Stimulated activated CD4-positive, alpha-beta T cell treated with anti-CD3 and anti-CD28 coated beads, Interleukin-1b, Interleukin-23, amount 100 ng/mL, for 1 hour (primary cell): ENCODE results near the gene SNRNP70.

Experiments used
- DNase-seq, 2 donors: peaks; one replicate each; pipeline ENCODE4 v3.0.0-alpha.2; 2020; ENCODE audit warnings: low read depth in 2 of 2

Gene SNRNP70

DNA sequence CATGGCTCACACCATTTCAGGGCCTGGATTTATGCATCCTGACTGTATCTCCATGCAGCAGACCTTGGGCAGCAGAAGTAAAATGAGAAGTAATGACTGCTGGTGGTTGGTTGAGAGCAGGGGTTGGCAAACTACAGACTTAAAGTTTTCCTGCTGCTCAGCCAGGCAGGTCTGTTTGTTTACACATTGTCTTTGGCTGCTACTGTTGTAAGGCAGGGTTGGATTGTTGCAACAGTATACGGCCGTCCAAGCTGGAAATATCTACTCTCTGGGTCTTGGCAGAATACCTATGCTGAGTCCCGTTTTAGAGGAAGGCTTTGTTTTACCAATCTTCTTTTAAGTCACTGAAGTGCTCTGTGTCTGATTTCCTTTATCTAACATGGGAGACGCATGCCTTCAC is 13.5 kb downstream of the SNRNP70 start:
- no peak for DNase-seq

DNA sequence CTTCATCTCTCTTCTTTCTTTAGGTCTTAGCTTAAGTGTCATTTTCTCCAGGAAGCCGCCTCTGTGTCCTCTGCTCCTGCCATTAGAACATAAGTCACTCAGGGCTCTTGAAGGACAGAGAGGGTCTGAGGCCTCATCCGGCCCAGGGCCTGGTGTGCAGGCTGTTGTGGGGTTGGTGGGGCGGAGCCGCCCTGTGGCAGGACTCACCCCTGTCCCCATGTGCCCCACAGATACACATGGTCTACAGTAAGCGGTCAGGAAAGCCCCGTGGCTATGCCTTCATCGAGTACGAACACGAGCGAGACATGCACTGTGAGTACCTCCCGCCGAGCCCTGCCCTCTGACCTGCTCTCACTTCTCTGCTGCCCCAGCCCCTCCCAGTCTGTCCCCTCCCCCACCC is 15.9 kb downstream of the SNRNP70 start:
- no peak for DNase-seq

DNA sequence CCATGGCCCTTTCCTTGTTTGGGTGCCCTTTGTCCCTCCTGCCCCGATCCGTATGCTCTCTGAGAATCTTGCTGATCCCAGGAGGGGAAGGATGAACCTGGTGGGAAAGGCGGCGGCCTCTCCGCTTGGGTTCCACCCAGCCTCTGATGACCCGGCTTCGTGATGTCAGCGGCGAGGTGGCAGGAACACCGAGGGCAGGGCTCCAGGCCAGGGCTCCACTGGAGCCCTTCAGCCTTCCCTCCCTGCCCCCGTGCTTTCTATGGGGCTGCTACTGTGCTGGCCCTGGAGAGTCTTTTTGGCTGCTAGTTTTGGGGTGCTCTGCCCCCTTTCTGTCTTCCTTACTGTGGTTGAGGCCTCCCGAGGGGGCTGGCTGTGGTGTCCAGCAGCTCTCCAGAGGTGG is 17.1 kb downstream of the SNRNP70 start:
- no peak for DNase-seq

DNA sequence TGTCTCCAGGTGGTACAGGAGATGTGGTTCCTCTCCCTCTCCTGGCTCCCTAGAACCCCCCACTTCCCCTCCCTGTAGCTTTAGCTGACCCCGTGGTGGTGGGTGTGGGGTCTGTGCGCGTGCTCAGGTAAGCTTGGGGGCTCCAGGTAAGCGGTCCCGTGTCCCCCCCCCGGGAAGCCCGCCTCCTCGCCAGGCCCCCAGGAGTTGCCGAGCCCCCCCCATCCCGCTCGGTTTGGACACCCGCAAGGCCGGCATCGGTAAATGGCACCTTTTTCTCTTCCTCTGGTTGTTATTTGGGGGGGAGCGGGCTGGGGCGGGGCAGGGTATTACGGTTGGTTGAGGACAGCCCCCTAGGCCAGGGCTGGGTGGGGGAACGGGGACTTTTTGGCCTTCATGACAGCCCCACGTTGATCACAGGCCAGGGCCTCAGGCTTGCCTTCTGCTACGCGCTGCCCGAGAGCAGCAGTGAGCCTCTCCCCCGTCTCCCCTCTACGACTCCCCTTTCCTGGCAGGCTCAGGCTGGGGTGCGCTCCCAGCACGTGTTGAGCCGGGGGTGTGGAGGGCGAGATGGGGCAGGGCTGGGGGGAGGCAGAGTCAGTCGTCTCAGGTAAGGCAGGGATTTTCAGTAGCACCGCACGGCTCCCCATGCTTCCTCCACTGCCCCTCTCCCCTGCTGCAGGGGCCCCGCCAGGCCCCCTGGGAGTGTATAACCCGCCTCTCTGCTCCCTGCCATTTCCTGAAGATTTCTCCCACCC is 18.3 kb downstream of the SNRNP70 start:
- DNase-seq, result no peak

DNA sequence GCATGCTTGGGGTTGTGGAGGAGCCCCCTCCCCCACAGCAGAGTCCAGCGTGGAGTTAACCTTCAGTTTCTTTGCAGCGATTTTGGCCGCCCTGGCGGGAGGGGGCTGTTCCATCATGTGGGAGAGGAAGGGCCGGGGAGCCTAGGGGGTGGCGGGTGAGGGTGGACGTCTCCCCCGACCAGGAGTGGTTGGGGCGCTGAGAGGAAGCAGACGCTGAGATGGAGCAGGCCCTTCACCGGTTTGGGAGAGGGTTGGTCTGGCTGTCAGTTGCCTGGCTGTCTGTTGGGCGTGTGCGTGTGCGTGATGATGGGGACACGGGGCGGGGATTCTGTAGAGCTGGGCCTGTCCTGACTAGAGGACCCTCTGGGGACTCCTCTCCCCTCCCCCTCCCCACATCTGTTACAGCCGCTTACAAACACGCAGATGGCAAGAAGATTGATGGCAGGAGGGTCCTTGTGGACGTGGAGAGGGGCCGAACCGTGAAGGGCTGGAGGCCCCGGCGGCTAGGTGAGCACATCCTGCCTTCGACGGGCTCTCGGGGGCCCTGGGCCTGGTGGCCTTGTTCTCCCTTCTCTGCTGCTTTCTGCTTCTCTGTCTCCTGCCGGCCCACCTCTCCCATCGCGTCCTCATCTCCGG is 19.1 kb downstream of the SNRNP70 start:
- no peak for DNase-seq

DNA sequence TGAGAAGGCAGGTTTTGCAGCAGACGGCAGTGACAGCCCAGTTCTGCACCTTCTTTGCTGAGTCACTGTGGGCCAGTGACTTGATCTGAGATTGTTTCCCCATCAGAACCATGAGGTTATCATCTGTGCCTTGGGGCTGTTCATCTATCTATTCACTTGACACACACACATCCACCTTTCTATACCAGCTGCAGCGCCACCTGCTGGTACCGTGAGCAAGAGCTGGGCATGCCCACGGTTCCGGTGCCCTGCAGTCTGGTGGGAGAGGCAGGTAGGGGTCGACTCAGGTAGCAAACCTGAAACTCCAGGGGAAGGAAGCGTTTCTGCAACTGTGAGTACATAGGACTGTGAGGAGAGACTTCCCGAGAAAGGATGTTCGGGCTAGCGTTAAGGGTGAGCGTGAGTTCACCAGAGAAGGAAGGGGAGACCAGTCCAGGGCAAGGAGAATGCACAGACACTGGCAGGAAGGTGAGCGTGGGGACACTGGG is 21.4 kb downstream of the SNRNP70 start:
- peak; percentile 34 to 49 for DNase-seq

DNA sequence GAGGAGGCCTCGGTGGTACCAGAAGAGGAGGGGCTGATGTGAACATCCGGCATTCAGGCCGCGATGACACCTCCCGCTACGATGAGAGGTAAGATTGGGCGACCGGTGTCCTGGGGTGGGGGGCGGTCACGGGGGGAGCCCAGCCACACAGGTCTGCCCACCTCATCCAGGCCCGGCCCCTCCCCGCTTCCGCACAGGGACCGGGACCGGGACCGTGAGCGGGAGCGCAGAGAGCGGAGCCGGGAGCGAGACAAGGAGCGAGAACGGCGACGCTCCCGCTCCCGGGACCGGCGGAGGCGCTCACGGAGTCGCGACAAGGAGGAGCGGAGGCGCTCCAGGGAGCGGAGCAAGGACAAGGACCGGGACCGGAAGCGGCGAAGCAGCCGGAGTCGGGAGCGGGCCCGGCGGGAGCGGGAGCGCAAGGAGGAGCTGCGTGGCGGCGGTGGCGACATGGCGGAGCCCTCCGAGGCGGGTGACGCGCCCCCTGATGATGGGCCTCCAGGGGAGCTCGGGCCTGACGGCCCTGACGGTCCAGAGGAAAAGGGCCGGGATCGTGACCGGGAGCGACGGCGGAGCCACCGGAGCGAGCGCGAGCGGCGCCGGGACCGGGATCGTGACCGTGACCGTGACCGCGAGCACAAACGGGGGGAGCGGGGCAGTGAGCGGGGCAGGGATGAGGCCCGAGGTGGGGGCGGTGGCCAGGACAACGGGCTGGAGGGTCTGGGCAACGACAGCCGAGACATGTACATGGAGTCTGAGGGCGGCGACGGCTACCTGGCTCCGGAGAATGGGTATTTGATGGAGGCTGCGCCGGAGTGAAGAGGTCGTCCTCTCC is 22.6 kb downstream of the SNRNP70 start:
- DNase-seq, result no peak

DNA sequence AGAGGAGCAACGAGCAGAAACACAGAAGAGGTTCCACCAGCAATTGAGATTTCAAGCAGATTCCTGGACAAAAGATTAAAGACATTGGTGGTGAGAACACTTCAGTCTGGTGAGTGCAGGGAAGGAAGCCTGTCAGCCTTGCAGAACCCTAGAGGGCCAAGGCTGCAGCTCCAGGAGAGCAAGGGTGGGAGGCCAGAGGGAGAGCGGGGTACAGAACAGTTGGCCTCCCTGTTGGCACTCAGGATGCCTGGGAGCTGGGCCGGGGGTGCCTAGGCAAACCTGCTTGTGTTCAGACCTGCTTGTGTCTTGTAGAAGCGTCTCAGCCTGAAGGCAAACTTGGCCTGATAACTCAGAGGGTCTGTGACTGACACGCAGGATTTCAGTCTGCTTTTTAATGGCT is 23.8 kb downstream of the SNRNP70 start:
- no peak for DNase-seq

DNA sequence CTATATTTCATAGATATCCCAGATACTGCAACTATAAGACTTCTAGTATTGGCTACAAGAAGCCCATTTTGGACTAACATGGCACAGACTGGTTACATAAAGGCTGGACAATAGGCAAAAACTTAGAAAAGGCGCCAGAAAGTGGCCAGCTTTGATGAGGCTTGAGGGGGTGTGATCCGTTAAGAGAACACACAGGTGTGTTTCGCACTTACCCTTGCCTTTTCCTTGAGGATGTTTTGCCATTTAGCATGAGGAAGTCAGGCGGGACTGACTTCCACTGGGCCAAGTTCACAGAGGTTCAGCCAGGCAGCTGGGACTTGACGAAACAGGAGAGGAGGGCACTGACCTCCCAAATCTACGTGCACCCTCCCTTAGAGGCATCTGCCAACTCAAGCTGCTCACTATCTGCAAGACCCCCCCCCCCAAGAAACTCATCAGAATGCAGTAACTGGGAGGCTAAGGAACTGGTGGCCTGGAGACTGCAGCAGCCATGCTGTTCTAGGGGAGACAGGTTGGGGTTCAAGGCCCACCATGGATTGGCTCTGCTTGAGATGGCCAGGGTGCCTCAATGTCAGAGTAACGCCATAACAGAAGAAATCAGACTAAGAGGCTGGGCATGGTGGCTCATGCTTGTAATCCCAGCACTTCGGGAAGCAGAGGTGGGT is 24.4 kb downstream of the SNRNP70 start:
- no peak for DNase-seq

DNA sequence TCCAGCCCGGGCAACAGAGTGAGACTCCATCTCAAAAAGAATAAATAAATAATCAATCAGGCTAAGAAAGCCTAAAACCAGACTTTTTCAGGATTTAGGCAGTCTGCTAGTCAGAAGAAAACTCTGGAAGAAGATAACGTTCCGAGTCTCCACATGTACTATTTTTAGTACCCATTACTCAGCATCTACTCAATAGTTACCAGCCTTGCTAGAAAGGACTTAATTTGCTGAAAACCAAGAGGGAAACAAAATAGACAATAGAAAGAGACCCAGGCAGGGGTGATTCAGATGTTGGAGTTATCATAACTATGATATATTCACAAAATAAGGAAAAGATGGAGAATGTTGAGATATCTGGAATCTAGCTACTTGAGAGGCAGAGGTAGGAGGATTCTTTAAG is 25.3 kb downstream of the SNRNP70 start:
- no peak for DNase-seq

DNA sequence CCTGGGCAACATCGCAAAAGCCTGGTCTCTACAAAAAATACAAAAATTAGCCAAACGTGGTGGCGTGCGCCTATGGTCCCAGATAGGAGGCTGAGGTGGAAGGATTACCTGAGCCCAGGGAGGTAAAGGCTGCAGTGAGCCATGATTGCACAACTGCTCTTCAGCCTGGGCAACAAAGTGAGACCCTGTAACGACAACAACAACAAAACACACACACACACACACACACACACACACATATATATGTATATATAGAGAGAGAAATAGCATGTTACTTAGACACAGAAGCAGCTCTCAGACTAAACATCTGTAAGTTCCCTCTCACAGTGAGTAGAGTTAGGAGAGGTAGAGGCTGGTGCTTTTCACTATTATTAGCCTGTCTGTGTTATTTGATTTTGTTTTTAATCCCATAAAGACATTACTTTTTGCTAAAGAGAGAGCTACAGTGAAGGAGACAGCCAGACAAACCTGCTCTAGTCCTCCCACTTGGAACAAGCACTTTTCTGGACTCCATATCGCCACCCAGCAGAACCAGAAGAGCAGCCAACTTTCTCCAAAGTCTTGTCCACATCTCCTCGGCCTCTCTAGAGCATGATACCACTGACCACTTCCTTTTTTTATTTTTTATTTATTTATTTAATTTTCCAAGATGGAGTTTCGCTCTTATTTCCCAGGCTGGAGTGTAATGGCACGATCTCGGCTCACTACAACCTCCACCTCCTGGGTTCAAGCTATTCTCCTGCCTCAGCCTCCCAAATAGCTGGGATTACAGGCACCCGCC is 26.2 kb downstream of the SNRNP70 start:
- DNase-seq, result no peak

DNA sequence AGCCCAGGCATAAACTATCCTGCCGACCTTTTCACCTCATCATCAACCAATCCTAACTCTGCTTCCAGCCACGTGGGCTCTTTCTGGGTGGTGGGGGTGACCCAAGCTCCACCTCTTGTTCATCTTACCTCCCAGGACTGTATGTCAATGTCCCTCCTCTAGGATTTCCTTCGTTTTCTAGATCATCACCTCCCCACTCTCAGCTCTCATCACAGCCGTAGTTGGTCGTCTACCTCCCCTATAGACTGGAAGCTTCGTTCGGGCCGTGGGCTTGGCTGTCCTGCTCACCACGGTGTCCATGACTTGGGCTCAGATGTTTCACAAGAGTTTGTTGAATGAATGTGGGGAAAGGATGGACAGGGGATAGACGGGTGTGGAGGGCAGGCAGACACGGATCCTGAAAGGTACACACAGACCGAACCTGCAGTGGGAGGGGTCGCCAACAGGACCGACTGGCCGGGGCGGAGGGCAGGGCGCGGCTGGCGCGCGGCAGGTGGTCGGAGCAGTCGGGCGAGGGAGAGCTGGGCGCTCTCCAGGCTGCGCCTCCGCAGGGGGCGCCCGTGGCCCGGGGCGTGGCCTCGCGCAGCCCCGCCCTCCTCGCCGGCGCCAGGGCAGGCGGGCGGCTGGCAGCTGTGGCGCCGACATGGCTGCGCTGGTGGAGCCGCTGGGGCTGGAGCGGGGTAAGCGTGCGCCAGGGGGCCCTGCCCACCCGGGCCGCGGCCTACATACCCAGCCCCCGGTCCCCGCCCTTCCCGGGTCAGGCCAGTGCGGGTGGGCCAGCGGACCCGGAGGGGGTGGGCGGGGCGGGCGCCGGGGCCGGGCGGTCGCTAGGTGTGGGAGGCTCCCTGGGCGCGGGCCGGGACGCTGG is 28.7 kb downstream of the SNRNP70 start, which contains the start of gene LIN7B:
TSS of gene LIN7B (plus strand) at position 609 of the 868 bp plus-strand sequence. CDS start at position 644, 35 bp downstream.
- DNase-seq, result peak in 1 of 2 donors; percentile 59

DNA sequence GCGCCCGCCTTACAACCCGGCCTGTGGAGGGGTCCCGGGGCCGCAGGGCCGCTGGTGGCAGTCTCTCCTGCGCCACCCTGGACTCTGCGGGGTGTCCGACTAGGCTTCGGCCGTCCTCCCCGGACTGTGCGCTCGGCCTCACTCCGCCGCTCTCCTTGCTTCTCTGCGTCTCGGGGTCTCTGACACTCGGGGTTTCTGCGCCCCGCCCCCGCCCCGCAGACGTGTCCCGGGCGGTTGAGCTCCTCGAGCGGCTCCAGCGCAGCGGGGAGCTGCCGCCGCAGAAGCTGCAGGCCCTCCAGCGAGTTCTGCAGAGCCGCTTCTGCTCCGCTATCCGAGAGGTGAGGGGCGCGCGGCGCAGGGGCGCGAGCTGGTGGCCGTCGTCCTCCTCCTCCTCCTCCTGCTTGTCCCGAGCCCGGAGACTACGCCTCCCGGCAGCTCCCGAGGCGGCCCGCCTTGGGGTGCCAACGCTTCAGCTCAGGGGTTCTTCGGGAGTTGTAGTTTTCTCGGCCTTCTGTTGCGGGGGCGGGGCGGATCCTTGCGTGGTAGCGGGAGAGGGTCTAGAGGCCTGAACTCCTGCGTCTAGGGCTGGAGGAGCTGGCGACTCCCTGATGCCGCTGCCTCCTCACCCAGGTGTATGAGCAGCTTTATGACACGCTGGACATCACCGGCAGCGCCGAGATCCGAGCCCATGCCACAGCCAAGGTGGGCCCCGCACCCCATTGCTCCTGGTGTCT is 29.5 kb downstream of the SNRNP70 start:
- peak in 1 of 2 donors; percentile 42 for DNase-seq

DNA sequence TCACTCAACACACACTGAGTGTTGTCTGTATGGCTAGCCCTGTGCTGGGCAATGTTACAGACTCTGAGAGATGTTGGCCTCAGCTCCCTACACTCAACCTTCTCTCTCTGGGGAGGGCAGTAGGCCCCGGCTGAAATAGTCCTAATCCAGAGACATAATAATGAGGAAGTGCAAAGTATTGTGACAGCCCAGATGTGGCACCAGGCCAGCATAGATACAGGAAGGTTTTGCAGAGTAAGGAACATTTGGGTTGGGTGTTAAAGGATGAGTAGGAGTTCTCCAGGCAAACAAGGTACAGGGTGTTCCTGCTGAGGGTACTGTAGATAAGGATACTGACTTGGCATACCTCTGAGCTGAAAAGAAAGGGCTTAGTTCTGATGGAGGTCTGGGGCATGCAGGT is 31.3 kb downstream of the SNRNP70 start:
- no peak for DNase-seq

DNA sequence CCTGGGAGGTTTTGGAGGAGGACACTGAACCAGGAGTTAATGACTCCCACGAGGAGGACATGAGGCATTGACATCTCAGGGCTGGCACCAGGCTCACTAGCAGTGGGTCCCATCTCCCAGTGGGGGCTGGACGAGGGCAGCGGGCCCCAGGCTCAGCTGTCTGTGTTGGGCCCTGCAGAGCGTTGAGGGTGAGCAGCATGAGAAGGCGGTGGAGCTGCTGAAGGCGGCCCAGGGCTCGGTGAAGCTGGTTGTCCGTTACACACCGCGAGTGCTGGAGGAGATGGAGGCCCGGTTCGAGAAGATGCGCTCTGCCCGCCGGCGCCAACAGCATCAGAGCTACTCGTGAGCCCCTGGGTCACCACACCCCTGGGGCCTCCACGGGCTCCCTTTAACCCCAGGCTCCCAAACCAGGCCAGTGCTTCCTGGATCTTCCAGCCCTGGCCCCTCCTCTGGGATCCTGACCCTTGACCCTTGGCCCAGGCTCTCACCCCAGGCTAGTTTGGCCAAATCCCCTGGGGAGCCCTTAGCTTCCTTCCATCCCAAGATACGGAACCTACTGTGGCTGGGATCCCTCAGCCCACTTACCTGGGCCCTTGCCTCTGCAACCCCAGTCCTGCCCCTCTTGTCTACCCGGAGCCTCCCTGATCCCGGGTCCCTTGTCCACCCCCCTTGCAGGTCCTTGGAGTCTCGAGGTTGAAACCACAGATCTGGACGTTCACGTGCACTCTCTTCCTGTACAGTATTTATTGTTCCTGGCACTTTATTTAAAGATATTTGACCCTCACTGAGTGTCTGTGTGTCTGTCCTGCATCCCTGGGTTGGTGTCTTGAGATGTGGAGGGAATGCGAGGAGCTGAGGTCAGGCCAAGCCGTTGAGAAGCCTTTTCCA is 32.7 kb downstream of the SNRNP70 start:
- no peak for DNase-seq

DNA sequence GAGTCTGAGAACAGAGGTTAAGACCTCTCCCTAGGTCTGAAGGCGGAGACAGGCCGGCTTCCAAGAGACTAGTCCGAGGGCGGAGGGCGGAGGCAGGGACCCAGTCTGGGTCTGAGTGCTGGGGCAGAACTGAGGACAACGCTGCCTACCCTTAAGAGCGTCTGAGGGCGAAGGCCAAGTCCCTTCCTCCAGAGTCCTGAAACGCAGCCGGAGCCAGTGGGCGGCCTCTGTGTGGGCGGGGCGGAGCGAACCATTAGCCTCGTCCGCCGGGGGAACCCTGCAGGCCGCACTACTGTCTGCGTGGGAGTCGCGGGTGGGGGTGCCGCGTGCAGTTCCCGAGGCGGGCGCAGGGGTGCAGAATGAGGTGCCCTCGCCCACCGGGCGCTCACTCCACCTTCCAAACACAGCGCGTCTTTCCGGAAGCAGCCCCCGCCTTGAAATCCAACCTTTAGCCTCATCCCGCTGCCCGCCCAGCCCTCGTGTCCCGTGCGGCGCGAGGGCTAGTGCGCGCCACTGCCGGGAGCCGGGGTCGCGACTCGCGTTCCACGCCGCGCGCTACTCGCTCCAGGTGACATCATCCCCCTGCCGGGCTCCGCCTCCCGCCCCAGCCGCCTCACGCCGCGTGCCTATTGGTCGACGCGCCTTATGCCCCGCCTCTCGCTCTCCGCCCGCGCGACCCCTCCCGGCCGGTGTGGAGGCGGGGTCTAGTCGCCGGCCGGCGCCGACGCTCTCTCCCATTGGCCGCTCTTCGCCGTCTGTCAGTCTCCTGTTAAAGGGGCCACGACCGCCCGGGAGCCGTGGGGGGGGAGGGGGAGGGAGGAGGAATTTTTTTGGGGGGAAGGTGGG is 33.5 kb downstream of the SNRNP70 start, which contains the start of gene C19orf73:
TSS of gene C19orf73 (minus strand) at position 579 of the 846 bp plus-strand sequence. CDS start at position 458, 121 bp downstream.
- DNase-seq, result peak; percentile 87 to 93
